Measurements from ENCODE around the gene PRKRIP1.

PRKRIP1 gene

GRCh38 chr7:102410918-102411317, 14.8 kb downstream of the PRKRIP1 start:
- Histone ChIP-seq H3K79me1 (ENCODE audit: low read depth, low read length) (peaks cover 7% of the 10 kb centered on the region), H2AFZ (ENCODE audit: low read length) (no peak overlapping the region), H4K91ac (ENCODE audit: low read depth, low read length, poor library complexity) (no peak overlapping the region), H3K27ac (replicated peaks; ENCODE audit: low read length) (no peak overlapping the region), H3K23ac (ENCODE audit: low read depth, low read length, poor library complexity) (no peak overlapping the region), H4K8ac (ENCODE audit: low read depth, low read length) (no peak overlapping the region), H3K4me2 (ENCODE audit: insufficient read depth, low read length, poor library complexity, severe bottlenecking) (no peak overlapping the region), H2BK15ac (ENCODE audit: low read length) (no peak overlapping the region), H3K27me3 (ENCODE audit: control insufficient read depth in 3 of 3, insufficient read depth in 3 of 3, low read depth in 1 of 3, low read length in 3 of 3) (no peaks in the 10 kb centered on the region), H3K4me1 (ENCODE audit: control insufficient read depth in 2 of 2, insufficient read depth in 1 of 2, low read depth in 1 of 2, low read length in 2 of 2) (no peaks in the 10 kb centered on the region), H3K18ac (ENCODE audit: low read length) (no peak overlapping the region), H3K4ac (ENCODE audit: low read length) (no peak overlapping the region), H3K9me3 (replicated peaks in 1 of 2; ENCODE audit: control insufficient read depth in 2 of 2, insufficient read depth in 1 of 2, low read depth in 1 of 2, low read length in 2 of 2) (peaks cover 10 to 24% of the 10 kb centered on the region in 2 donors), H2BK5ac (ENCODE audit: low read length) (no peak overlapping the region), H3K14ac (ENCODE audit: low read length) (no peak overlapping the region), H2BK12ac (ENCODE audit: low read length) (no peak overlapping the region), H2BK120ac (ENCODE audit: low read depth, low read length) (no peak overlapping the region), H2AK5ac (ENCODE audit: low read depth, low read length) (no peak overlapping the region), H3K9ac (ENCODE audit: low read depth, low read length, poor library complexity) (no peak overlapping the region), H3K4me3 (ENCODE audit: low read length in 2 of 2) (no peak overlapping the region), H3K36me3 (replicated peaks in 1 of 2; ENCODE audit: control insufficient read depth in 2 of 2, insufficient read depth in 2 of 2, low read length in 2 of 2) (peaks cover 51 to 100% of the 10 kb centered on the region in 2 donors)
- no CpG with 5 or more reads among the region's 5 CpGs for WGBS, 2 donors (ENCODE audit: extremely low coverage in 2 of 2, insufficient read length in 2 of 2, insufficient replicate concordance in 1 of 2)
- DNase-seq (ENCODE audit: low spot score): no peak

- H2BK120ac ChIP-seq (ENCODE audit: low read depth, low read length): no peak overlapping the region
- DNase-seq (ENCODE audit: low spot score): no peak
- H3K36me3 ChIP-seq (replicated peaks in 1 of 2; ENCODE audit: control insufficient read depth in 2 of 2, insufficient read depth in 2 of 2, low read length in 2 of 2): peaks cover 45 to 98% of the 10 kb centered on the region in 2 donors
Observed at GRCh38 chr7:102412548-102412947, 16.4 kb downstream of the PRKRIP1 start.

GRCh38 chr7:102413091-102413490, 16.9 kb downstream of the PRKRIP1 start:
- H2AFZ ChIP-seq (ENCODE audit: low read length): no peak overlapping the region
- no peak overlapping the region for H3K4ac ChIP-seq (ENCODE audit: low read length)
- H3K18ac ChIP-seq (ENCODE audit: low read length): no peak overlapping the region
- no peak overlapping the region for H3K23ac ChIP-seq (ENCODE audit: low read depth, low read length, poor library complexity)
- H3K4me2 ChIP-seq (ENCODE audit: insufficient read depth, low read length, poor library complexity, severe bottlenecking): no peak overlapping the region
- no peak overlapping the region for H2AK5ac ChIP-seq (ENCODE audit: low read depth, low read length)
- H2BK12ac ChIP-seq (ENCODE audit: low read length): no peak overlapping the region
- WGBS, 2 donors (ENCODE audit: extremely low coverage in 2 of 2, insufficient read length in 2 of 2, insufficient replicate concordance in 1 of 2): no CpG with 5 or more reads among the region's 5 CpGs
- H2BK5ac ChIP-seq (ENCODE audit: low read length): no peak overlapping the region
- no peak overlapping the region for H2BK120ac ChIP-seq (ENCODE audit: low read depth, low read length)
- no peak overlapping the region for H3K27ac ChIP-seq (replicated peaks; ENCODE audit: low read length)
- H4K8ac ChIP-seq (ENCODE audit: low read depth, low read length): no peak overlapping the region
- no peaks in the 10 kb centered on the region for H3K27me3 ChIP-seq (ENCODE audit: control insufficient read depth in 3 of 3, insufficient read depth in 3 of 3, low read depth in 1 of 3, low read length in 3 of 3)
- H3K79me1 ChIP-seq (ENCODE audit: low read depth, low read length): peaks cover 7% of the 10 kb centered on the region
- H3K9me3 ChIP-seq (replicated peaks in 1 of 2; ENCODE audit: control insufficient read depth in 2 of 2, insufficient read depth in 1 of 2, low read depth in 1 of 2, low read length in 2 of 2): peaks cover 10 to 21% of the 10 kb centered on the region in 2 donors
- H2BK15ac ChIP-seq (ENCODE audit: low read length): no peak overlapping the region
- no peak overlapping the region for H3K9ac ChIP-seq (ENCODE audit: low read depth, low read length, poor library complexity)
- no peak overlapping the region for H3K14ac ChIP-seq (ENCODE audit: low read length)
- no peak for DNase-seq (ENCODE audit: low spot score)
- H3K4me1 ChIP-seq (ENCODE audit: control insufficient read depth in 2 of 2, insufficient read depth in 1 of 2, low read depth in 1 of 2, low read length in 2 of 2): no peaks in the 10 kb centered on the region
- no peak overlapping the region for H3K4me3 ChIP-seq (ENCODE audit: low read length in 2 of 2)
- no peak overlapping the region for H4K91ac ChIP-seq (ENCODE audit: low read depth, low read length, poor library complexity)
- peaks cover 40 to 96% of the 10 kb centered on the region in 2 donors for H3K36me3 ChIP-seq (replicated peaks in 1 of 2; ENCODE audit: control insufficient read depth in 2 of 2, insufficient read depth in 2 of 2, low read length in 2 of 2)

More at GRCh38 chr7:102412548-102412947, 16.4 kb downstream of the PRKRIP1 start:
- H2BK12ac ChIP-seq (ENCODE audit: low read length): no peak overlapping the region
- no peaks in the 10 kb centered on the region for H3K4me1 ChIP-seq (ENCODE audit: control insufficient read depth in 2 of 2, insufficient read depth in 1 of 2, low read depth in 1 of 2, low read length in 2 of 2)
- no peaks in the 10 kb centered on the region for H3K27me3 ChIP-seq (ENCODE audit: control insufficient read depth in 3 of 3, insufficient read depth in 3 of 3, low read depth in 1 of 3, low read length in 3 of 3)
- H2BK5ac ChIP-seq (ENCODE audit: low read length): no peak overlapping the region
- no peak overlapping the region for H3K9ac ChIP-seq (ENCODE audit: low read depth, low read length, poor library complexity)
- H3K4me2 ChIP-seq (ENCODE audit: insufficient read depth, low read length, poor library complexity, severe bottlenecking): no peak overlapping the region
- H2AFZ ChIP-seq (ENCODE audit: low read length): no peak overlapping the region
- H3K14ac ChIP-seq (ENCODE audit: low read length): no peak overlapping the region
- no peak overlapping the region for H3K18ac ChIP-seq (ENCODE audit: low read length)
- H4K8ac ChIP-seq (ENCODE audit: low read depth, low read length): no peak overlapping the region
- no peak overlapping the region for H2AK5ac ChIP-seq (ENCODE audit: low read depth, low read length)
- H3K4me3 ChIP-seq (ENCODE audit: low read length in 2 of 2): no peak overlapping the region
- H3K9me3 ChIP-seq (replicated peaks in 1 of 2; ENCODE audit: control insufficient read depth in 2 of 2, insufficient read depth in 1 of 2, low read depth in 1 of 2, low read length in 2 of 2): peaks cover 10 to 24% of the 10 kb centered on the region in 2 donors
- peaks cover 7% of the 10 kb centered on the region for H3K79me1 ChIP-seq (ENCODE audit: low read depth, low read length)
- no peak overlapping the region for H3K27ac ChIP-seq (replicated peaks; ENCODE audit: low read length)
- WGBS, 2 donors (ENCODE audit: extremely low coverage in 2 of 2, insufficient read length in 2 of 2, insufficient replicate concordance in 1 of 2): no CpG with 5 or more reads among the region's 6 CpGs
- H3K23ac ChIP-seq (ENCODE audit: low read depth, low read length, poor library complexity): no peak overlapping the region
- H2BK15ac ChIP-seq (ENCODE audit: low read length): no peak overlapping the region
- no peak overlapping the region for H4K91ac ChIP-seq (ENCODE audit: low read depth, low read length, poor library complexity)
- no peak overlapping the region for H3K4ac ChIP-seq (ENCODE audit: low read length)

GRCh38 chr7:102413611-102414010, 17.4 kb downstream of the PRKRIP1 start:
- Histone ChIP-seq H3K27me3 (ENCODE audit: control insufficient read depth in 3 of 3, insufficient read depth in 3 of 3, low read depth in 1 of 3, low read length in 3 of 3) (no peaks in the 10 kb centered on the region), H2BK5ac (ENCODE audit: low read length) (no peak overlapping the region), H2BK120ac (ENCODE audit: low read depth, low read length) (no peak overlapping the region), H4K91ac (ENCODE audit: low read depth, low read length, poor library complexity) (no peak overlapping the region), H3K9ac (ENCODE audit: low read depth, low read length, poor library complexity) (no peak overlapping the region), H3K9me3 (replicated peaks in 1 of 2; ENCODE audit: control insufficient read depth in 2 of 2, insufficient read depth in 1 of 2, low read depth in 1 of 2, low read length in 2 of 2) (peaks cover 8 to 17% of the 10 kb centered on the region in 2 donors), H3K4ac (ENCODE audit: low read length) (no peak overlapping the region), H2AK5ac (ENCODE audit: low read depth, low read length) (no peak overlapping the region), H3K36me3 (replicated peaks in 1 of 2; ENCODE audit: control insufficient read depth in 2 of 2, insufficient read depth in 2 of 2, low read length in 2 of 2) (peaks cover 36 to 96% of the 10 kb centered on the region in 2 donors), H2AFZ (ENCODE audit: low read length) (no peak overlapping the region), H3K4me1 (ENCODE audit: control insufficient read depth in 2 of 2, insufficient read depth in 1 of 2, low read depth in 1 of 2, low read length in 2 of 2) (no peaks in the 10 kb centered on the region), H4K8ac (ENCODE audit: low read depth, low read length) (no peak overlapping the region), H3K18ac (ENCODE audit: low read length) (no peak overlapping the region), H3K4me3 (ENCODE audit: low read length in 2 of 2) (no peak overlapping the region), H2BK15ac (ENCODE audit: low read length) (no peak overlapping the region), H3K79me1 (ENCODE audit: low read depth, low read length) (peaks cover 7% of the 10 kb centered on the region), H2BK12ac (ENCODE audit: low read length) (no peak overlapping the region), H3K4me2 (ENCODE audit: insufficient read depth, low read length, poor library complexity, severe bottlenecking) (no peak overlapping the region), H3K14ac (ENCODE audit: low read length) (no peak overlapping the region), H3K27ac (replicated peaks; ENCODE audit: low read length) (no peak overlapping the region), H3K23ac (ENCODE audit: low read depth, low read length, poor library complexity) (no peak overlapping the region)
- DNase-seq (ENCODE audit: low spot score): no peak
- WGBS, 2 donors (ENCODE audit: extremely low coverage in 2 of 2, insufficient read length in 2 of 2, insufficient replicate concordance in 1 of 2): no CpG with 5 or more reads among the region's 4 CpGs
